NB4 (cell line): ENCODE data around the gene ANKS1A.

Experiments
- CTCF ChIP-seq: IDR thresholded peaks from one replicate; pipeline ENCODE4 v1.5.1; 2012; ENCODE audit warnings: low read depth, low read length
- MYC ChIP-seq: IDR thresholded peaks from 2 replicates; pipeline ENCODE4 v1.6.1; 2011; ENCODE audit warnings: low read depth, low read length
- POLR2A ChIP-seq: IDR thresholded peaks from 2 replicates; pipeline ENCODE4 v1.6.1; 2011; ENCODE audit warnings: mild to moderate bottlenecking; ENCODE audit not compliant: insufficient read length; ENCODE audit errors: extremely low read depth
- TF ChIP-seq, protein P1 (sequence below): IDR thresholded peaks from 2 replicates; pipeline ENCODE4 v1.6.1; 2011; ENCODE audit warnings: low read depth, low read length

GRCh38 chr6:34993213-34993612, 104.2 kb downstream of the ANKS1A start:
- TF ChIP-seq CTCF (no peak), MYC (no peak), POLR2A (no peak)
- TF ChIP-seq, protein P1, sequence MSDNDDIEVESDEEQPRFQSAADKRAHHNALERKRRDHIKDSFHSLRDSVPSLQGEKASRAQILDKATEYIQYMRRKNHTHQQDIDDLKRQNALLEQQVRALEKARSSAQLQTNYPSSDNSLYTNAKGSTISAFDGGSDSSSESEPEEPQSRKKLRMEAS: no peak
